Astrocyte (in vitro differentiated cells and primary cell): ENCODE data around the gene USP48. TPM values are rescaled to one million over a fixed set of nuclear protein-coding genes. Genes with fewer than 3 reads are reported as not detected.

Experiments used
- DNase-seq: peaks from one replicate; pipeline ENCODE4 v3.0.0-alpha.2; 2010; ENCODE audit warnings: low read depth
- FAIRE-seq: peaks from 2 replicates; lab custom pipeline; 2011; peaks lifted over from hg19 to GRCh38; lab: Jason Lieb, UNC
- H2AFZ ChIP-seq: 2 replicates; pipeline ENCODE4 v1.6.0; 2012; ENCODE audit warnings: low read depth, low read length, inconsistent platforms
- H3K27ac ChIP-seq: 2 replicates; pipeline ENCODE4 v1.5.1; 2011; ENCODE audit warnings: low read depth, low read length, inconsistent platforms
- H3K27me3 ChIP-seq: 2 replicates; pipeline ENCODE4 v1.6.0; 2011; ENCODE audit warnings: low read length, inconsistent platforms; ENCODE audit not compliant: insufficient read depth
- H3K36me3 ChIP-seq: 2 replicates; pipeline ENCODE4 v1.5.1; 2011; ENCODE audit warnings: low read length, inconsistent platforms; ENCODE audit not compliant: insufficient read depth
- H3K4me1 ChIP-seq: 2 replicates; pipeline ENCODE4 v1.5.1; 2011; ENCODE audit warnings: low read length, inconsistent platforms; ENCODE audit not compliant: insufficient read depth
- H3K4me2 ChIP-seq: 2 replicates; pipeline ENCODE4 v1.6.0; 2012; ENCODE audit warnings: low read length, inconsistent platforms
- H3K4me3 ChIP-seq: 2 replicates; pipeline ENCODE4 v1.5.1; 2011; ENCODE audit warnings: low read depth, mild to moderate bottlenecking, low read length, inconsistent platforms; ENCODE audit not compliant: insufficient read depth
- H3K79me2 ChIP-seq: 2 replicates; pipeline ENCODE4 v1.6.0; 2012; ENCODE audit warnings: mild to moderate bottlenecking, low read length, inconsistent platforms; ENCODE audit not compliant: insufficient read depth
- H3K9ac ChIP-seq: 2 replicates; pipeline ENCODE4 v1.6.0; 2012; ENCODE audit warnings: mild to moderate bottlenecking, low read length, inconsistent platforms
- H3K9me3 ChIP-seq: 2 replicates; pipeline ENCODE4 v1.5.1; 2012; ENCODE audit warnings: low read depth, mild to moderate bottlenecking, low read length, inconsistent platforms; ENCODE audit not compliant: insufficient read depth
- H4K20me1 ChIP-seq: 2 replicates; pipeline ENCODE4 v1.6.0; 2012; ENCODE audit warnings: low read length, inconsistent platforms; ENCODE audit not compliant: insufficient read depth
- H3K27ac Mint-ChIP-seq: one replicate; pipeline ENCODE4 v1.8.0; 2021; ENCODE audit warnings: mild to moderate bottlenecking, mixed read lengths; ENCODE audit not compliant: unreplicated experiment
- H3K27me3 Mint-ChIP-seq: one replicate; pipeline ENCODE4 v1.8.0; 2021; ENCODE audit warnings: low read depth, mixed read lengths; ENCODE audit not compliant: unreplicated experiment
- H3K36me3 Mint-ChIP-seq: one replicate; pipeline ENCODE4 v1.8.0; 2021; ENCODE audit warnings: low read depth, mixed read lengths; ENCODE audit not compliant: unreplicated experiment
- H3K4me1 Mint-ChIP-seq: one replicate; pipeline ENCODE4 v1.8.0; 2021; ENCODE audit warnings: low read depth, mixed read lengths; ENCODE audit not compliant: unreplicated experiment
- H3K4me3 Mint-ChIP-seq: one replicate; pipeline ENCODE4 v1.8.0; 2021; ENCODE audit warnings: mild to moderate bottlenecking, moderate library complexity, mixed read lengths; ENCODE audit not compliant: unreplicated experiment
- H3K9me3 Mint-ChIP-seq: one replicate; pipeline ENCODE4 v1.8.0; 2021; ENCODE audit warnings: mild to moderate bottlenecking, mixed read lengths; ENCODE audit not compliant: unreplicated experiment
- CTCF ChIP-seq: IDR thresholded peaks from 2 replicates; pipeline ENCODE4 v1.5.1; 2011; ENCODE audit warnings: low read depth, mild to moderate bottlenecking, inconsistent platforms, low read length, moderate library complexity; ENCODE audit not compliant: insufficient read depth
- EZH2 ChIP-seq: IDR thresholded peaks from 2 replicates; pipeline ENCODE4 v1.6.1; 2012; ENCODE audit warnings: mild to moderate bottlenecking, low read length, inconsistent platforms; ENCODE audit not compliant: insufficient read depth
- total RNA-seq: library from RNA; stranded (reverse); gene quantifications from 2 replicates; pipeline ENCODE4 v1.2.1, GENCODE V29; 2021

Gene USP48
- total RNA-seq, 1 donor from 2014 or later, result 85.7 TPM

GRCh38 chr1:21638531-21639341 lies 144.2 kb downstream of the USP48 start:
- no peak overlapping the region for H2AFZ ChIP-seq
- H3K36me3 ChIP-seq, result no peaks in the 10 kb centered on the region

GRCh38 chr1:21637514-21637913 lies 145.4 kb downstream of the USP48 start:
- no peaks in the 10 kb centered on the region for H4K20me1 ChIP-seq
- Mint-ChIP-seq H3K27me3 (no peaks in the 10 kb centered on the region), H3K36me3 (no peaks in the 10 kb centered on the region), H3K4me3 (no peak overlapping the region), H3K4me1 (peaks cover 26% of the 10 kb centered on the region), H3K9me3 (peaks cover 2% of the 10 kb centered on the region), H3K27ac (no peak overlapping the region)
- H3K36me3 ChIP-seq, result no peaks in the 10 kb centered on the region
- H3K4me3 ChIP-seq, result no peak overlapping the region
- H3K9ac ChIP-seq, result no peak overlapping the region
- no peaks in the 10 kb centered on the region for H3K79me2 ChIP-seq
- H3K4me2 ChIP-seq, result no peak overlapping the region
- H3K27ac ChIP-seq, result no peak overlapping the region
- no peak overlapping the region for H2AFZ ChIP-seq
- DNase-seq, result no peak
- no peaks in the 10 kb centered on the region for H3K27me3 ChIP-seq
- no peaks in the 10 kb centered on the region for H3K9me3 ChIP-seq
- FAIRE-seq, result no peak
- H3K4me1 ChIP-seq, result peaks cover 12% of the 10 kb centered on the region
- TF ChIP-seq CTCF (no peak), EZH2 (no peak)

More at GRCh38 chr1:21638531-21639341, 144.2 kb downstream of the USP48 start:
- no peaks in the 10 kb centered on the region for H3K36me3 Mint-ChIP-seq
- H3K9me3 Mint-ChIP-seq, result no peaks in the 10 kb centered on the region
- Histone ChIP-seq H3K9ac (no peak overlapping the region), H4K20me1 (no peaks in the 10 kb centered on the region), H3K4me3 (no peak overlapping the region), H3K27me3 (no peaks in the 10 kb centered on the region), H3K27ac (no peak overlapping the region), H3K4me1 (peaks cover 11% of the 10 kb centered on the region), H3K4me2 (peak overlapping the region; percentile 24), H3K9me3 (no peaks in the 10 kb centered on the region), H3K79me2 (no peaks in the 10 kb centered on the region)
- H3K4me3 Mint-ChIP-seq, result no peak overlapping the region
- H3K27ac Mint-ChIP-seq, result no peak overlapping the region
- FAIRE-seq (no peak), DNase-seq (peak; percentile 67)
- H3K27me3 Mint-ChIP-seq, result peaks cover 3% of the 10 kb centered on the region
- peaks cover 30% of the 10 kb centered on the region for H3K4me1 Mint-ChIP-seq
- TF ChIP-seq EZH2, result no peak
- no peak for TF ChIP-seq CTCF

GRCh38 chr1:21636029-21636428 lies 146.9 kb downstream of the USP48 start:
- Histone ChIP-seq H3K4me3 (no peak overlapping the region), H2AFZ (no peak overlapping the region), H3K4me1 (peaks cover 18% of the 10 kb centered on the region), H3K9ac (no peak overlapping the region), H3K27me3 (no peaks in the 10 kb centered on the region), H3K79me2 (no peaks in the 10 kb centered on the region), H3K9me3 (no peaks in the 10 kb centered on the region), H3K4me2 (no peak overlapping the region), H3K36me3 (no peaks in the 10 kb centered on the region), H4K20me1 (no peaks in the 10 kb centered on the region), H3K27ac (no peak overlapping the region)
- H3K9me3 Mint-ChIP-seq, result peaks cover 2% of the 10 kb centered on the region
- DNase-seq (no peak), FAIRE-seq (no peak)
- H3K4me1 Mint-ChIP-seq, result peaks cover 23% of the 10 kb centered on the region
- no peak overlapping the region for H3K4me3 Mint-ChIP-seq
- no peaks in the 10 kb centered on the region for H3K36me3 Mint-ChIP-seq
- TF ChIP-seq EZH2, result no peak
- H3K27me3 Mint-ChIP-seq, result peaks cover 6% of the 10 kb centered on the region
- H3K27ac Mint-ChIP-seq, result no peak overlapping the region
